ENCODE results near the gene CNOT4.

The CNOT4 gene

GRCh38 chr7:135397689-135398088 lies 112.2 kb downstream of the CNOT4 start:
- no peak for DNase-seq (ENCODE audit: low spot score)

DNA sequence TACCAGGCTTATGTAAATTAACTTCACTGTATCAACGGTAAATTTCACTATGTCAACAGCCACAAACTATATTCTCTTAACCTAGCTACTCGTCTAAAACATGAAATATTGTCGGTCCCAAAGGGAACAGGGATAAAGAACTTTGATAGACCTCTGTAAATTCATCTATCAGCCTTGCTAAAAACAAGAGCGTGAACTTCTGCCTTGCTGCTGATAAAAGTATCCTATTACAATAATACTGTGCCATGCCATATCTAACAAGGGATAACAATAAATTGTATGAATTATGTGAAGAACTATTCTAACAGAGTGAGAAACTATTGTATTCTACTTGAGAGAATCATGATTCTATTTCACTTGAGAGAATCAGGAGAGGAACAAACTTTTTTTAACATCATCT lies 117.2 kb downstream of the CNOT4 start:
- DNase-seq (ENCODE audit: low spot score): no peak

GRCh38 chr7:135391514-135391913 lies 118.4 kb downstream of the CNOT4 start:
- no peak for DNase-seq (ENCODE audit: low spot score)

GRCh38 chr7:135390829-135391228 lies 119.1 kb downstream of the CNOT4 start:
- DNase-seq (ENCODE audit: low spot score): no peak

DNA sequence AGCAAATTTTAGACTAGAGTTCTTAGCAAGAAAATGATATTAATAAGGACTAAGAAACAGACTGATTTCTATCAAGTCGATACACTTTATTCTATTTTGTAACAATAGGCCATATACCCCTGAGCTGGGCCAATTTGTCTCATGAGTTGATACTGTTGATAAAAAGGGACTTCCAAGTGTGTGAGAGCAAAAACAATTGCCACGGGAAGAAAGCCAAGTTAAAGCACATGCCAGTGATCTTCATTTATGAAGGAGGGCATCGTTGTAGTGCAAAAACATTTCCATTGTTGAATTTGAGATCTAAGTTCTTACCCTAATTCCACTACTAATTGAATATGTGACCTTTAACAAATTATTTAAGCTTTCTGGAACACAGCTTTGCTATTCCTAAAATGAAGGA lies 119.9 kb downstream of the CNOT4 start:
- DNase-seq (ENCODE audit: low spot score): no peak

DNA sequence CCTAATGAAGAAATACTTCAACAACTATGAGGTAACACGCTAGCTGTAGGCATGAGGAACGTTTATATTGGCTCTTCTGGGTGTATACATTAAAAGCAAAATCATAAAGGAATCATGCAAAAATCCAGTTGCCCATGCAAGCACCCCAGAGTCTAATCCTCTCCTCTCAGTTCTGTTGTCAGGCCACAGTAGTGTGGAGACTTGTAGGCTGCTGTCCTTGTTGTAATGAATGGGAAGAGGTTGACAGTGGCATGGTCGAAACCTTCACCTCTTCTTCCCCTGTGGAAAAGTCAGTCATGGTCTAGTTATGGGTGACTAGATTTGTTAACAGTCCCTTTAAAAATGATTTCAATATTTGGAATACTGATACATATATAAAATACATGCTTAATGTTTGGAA lies 121.3 kb downstream of the CNOT4 start:
- no peak for DNase-seq (ENCODE audit: low spot score)

GRCh38 chr7:135386776-135387175 lies 123.1 kb downstream of the CNOT4 start:
- DNase-seq (ENCODE audit: low spot score): no peak

- no peak for DNase-seq (ENCODE audit: low spot score)
These were observed 123.7 kb downstream of the CNOT4 start for GRCh38 chr7:135386181-135386580.

- DNase-seq (ENCODE audit: low spot score): no peak
These were observed 124.7 kb downstream of the CNOT4 start for GRCh38 chr7:135385209-135385608.

DNA sequence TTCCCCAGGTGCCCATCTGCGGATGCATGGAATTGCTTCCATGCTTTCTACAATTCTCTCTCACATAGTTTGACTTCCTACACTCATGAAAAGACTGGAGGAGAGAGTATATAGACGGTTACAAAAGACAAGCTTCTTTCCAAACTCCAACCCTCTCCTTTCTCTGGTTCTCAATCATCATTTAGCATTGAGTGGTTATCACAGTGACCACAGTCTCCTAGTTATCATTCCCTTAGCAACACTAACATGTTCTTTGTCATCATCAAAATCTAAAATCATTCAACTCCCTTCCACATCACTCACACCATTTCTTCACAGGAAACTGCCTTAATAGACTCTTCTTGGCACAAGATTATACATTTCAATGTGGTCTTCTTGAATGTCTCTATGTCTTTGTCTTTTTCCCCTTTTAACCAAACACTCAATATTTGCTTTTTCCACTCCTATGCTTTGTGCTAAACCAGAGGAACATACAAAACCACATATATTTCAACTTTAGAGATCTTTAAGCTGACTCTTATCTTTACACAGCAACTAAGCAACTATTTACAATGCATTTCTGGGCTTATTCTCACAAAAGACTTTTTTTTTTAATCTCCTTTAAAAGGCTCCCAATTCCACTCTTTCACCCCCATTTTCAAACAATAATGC lies 126.3 kb downstream of the CNOT4 start:
- no peak for DNase-seq (ENCODE audit: low spot score)

- no peak for DNase-seq (ENCODE audit: low spot score)
These were observed 127.7 kb downstream of the CNOT4 start for GRCh38 chr7:135382173-135382572.

GRCh38 chr7:135381369-135381768 lies 128.5 kb downstream of the CNOT4 start:
- DNase-seq (ENCODE audit: low spot score): no peak

DNA sequence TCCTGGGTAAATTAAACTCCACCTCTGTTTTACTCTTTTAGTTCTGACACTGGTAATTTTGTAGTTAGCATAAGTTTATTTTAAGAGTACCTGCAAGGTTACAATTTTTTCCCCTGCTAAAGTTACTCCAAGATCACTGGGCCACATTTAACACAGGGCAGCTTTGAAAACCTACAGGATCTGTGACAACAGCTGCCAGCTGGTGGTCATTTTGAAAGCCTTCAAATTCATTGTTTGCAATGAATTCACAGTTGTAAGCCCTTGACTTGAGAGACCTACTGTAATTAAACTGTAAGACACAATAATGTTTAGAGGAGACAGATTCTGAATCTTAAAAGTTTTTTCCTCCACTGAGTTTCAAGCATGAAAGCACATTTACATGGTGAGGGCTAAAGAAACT lies 129.6 kb downstream of the CNOT4 start:
- DNase-seq (ENCODE audit: low spot score): no peak

GRCh38 chr7:135377171-135377570 lies 132.7 kb downstream of the CNOT4 start:
- DNase-seq (ENCODE audit: low spot score): no peak

DNA sequence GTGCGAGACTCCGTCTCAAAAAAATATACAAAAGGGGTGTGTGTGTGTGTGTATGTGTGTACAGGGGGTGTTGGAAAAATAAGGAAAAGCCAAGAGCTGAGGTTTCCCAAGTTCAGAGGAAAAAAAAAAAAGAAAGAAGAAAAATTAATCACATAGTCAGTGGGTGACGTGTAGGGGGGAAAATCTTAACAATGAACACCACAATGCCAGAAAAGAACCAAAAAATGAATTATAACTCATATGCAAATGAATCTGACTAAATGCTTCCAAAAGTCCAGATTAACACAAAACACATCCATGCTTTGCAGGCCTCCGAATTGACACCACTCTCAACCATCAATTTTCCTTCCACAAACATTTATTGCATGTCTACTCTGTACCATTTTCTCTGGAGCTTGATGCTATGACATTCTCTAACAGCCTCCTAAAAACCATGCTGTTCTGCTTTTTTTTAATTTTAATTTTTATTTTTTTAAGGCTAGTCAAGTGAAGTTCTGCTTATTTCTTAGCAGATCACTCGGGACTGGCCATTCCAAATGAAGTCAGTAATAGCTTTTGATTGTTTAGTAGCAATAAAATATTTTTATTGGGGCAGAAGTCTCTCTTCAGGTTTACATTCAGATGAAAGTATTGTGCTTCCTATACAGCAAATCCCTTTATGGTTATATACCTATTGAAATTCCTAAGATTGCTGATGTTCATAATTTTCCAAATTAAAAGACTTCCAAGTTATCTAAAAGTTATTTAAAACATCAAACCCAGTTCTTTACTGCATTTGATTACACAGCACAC lies 133.8 kb downstream of the CNOT4 start:
- DNase-seq (ENCODE audit: low spot score): no peak

DNA sequence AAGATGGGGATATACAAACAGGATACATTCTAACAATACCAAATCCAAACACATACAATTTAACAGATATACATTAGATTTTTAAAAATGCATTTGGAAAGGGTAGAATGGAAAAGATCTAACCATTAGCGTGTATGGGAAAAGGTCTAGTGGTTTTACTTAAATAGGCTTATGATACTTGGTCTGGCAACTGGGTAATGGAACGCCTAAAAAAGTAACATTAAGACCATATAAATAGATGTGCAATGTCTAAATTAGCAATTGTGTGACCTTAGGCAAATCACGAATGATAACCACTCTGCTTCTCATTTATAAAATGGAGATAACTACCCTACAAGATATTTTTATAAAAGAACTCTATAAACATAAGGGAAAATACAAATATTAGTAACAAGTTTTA lies 135.2 kb downstream of the CNOT4 start:
- no peak for DNase-seq (ENCODE audit: low spot score)

DNA sequence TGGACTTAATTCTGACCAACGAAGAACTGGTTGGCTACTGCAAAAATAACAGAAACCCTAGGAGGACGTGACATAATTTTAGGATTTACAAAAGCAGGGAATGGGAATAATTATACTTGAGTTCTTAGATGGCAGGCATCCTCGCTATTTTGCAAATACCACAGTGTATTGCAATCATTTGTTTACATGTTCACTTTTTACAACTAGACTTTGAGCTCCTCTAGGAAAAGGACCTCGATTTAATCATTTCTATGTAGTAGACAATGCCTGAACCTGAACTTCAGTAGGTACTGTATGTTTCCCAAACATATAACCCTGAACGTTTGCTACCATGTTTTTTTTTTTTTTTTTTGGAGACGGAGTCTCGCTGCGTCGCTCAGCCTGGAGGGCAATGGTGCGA lies 137.7 kb downstream of the CNOT4 start:
- no peak for DNase-seq (ENCODE audit: low spot score)

DNA sequence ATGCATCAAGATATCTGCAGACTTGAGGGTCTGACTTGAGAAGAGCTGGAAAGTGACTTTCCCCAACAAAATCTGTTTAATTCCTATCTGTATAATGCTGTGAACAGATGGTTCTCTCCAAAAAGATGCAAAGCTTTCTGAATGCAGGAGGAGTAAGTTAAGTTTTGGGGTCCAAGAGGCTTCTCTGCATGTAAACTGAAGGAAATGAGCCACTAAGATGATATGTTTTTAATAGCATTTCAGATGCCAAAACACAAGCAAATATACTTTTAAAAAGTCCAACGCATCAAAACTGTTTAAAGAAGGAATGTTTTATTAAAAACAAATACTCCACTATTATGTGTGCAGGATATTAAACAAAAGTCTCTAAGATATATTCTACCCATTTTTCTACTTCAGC lies 139.2 kb downstream of the CNOT4 start:
- DNase-seq (ENCODE audit: low spot score): no peak

DNA sequence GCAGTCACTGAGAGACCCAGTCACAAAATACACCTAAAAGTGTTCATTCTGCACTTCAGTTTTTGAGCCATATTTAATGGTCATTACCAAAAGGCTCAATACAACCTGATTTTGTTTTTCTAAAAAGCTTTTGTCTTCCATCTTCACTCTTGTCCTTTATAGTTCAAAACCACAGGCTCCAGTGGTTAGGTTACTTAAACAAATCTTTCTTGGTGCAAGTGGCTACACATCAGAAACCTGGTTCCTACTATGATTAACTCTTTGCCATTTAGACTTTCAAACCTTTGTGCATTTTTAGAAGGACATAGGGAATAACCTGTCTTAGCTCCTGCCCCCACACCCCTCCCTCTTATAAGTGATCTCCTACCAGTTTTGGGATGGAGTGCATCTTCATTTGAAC lies 140.5 kb downstream of the CNOT4 start:
- DNase-seq (ENCODE audit: low spot score): no peak

- DNase-seq (ENCODE audit: low spot score): no peak
These were observed 141.3 kb downstream of the CNOT4 start for GRCh38 chr7:135368416-135369186.

DNA sequence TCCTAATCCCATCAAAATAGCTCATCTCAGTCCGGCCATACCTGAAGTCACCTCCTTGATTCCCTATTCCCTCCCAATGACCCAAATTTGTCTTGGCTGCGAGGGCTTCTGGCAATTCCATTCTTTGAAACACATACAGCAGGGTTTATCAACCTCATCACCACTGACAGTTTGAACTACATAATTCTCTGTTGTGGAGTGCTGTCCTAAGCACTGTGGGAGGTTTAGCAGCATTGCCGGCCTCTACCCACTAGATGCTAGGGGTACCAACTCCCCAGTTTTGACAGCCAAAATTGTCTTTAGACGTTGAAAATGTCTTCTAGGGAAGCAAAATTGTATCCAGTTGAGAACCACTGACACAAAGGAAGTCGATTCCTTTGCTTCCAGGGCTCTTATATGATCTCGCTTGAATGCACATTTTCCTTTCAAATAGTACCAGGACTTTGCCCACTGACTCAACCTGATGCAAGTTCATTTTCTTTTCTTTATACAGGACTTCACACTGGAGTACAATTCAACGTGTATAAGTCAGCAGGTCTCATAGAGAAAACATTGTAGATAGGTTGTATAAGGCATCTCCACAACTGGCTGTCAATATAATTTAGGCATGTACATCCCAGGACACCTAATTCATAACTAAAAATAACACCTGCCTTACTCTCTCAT lies 142.9 kb downstream of the CNOT4 start:
- no peak for DNase-seq (ENCODE audit: low spot score)

GRCh38 chr7:135365721-135366120 lies 144.2 kb downstream of the CNOT4 start:
- DNase-seq (ENCODE audit: low spot score): no peak
